ENCODE measurements around the gene SKI. TPM values are rescaled to one million over a fixed set of nuclear protein-coding genes. Genes with fewer than 3 reads are reported as not detected.

The SKI gene
- total RNA-seq, 6 experiments from 2014 or later, result 23.7 to 84.8 (median 31.4) TPM

DNA sequence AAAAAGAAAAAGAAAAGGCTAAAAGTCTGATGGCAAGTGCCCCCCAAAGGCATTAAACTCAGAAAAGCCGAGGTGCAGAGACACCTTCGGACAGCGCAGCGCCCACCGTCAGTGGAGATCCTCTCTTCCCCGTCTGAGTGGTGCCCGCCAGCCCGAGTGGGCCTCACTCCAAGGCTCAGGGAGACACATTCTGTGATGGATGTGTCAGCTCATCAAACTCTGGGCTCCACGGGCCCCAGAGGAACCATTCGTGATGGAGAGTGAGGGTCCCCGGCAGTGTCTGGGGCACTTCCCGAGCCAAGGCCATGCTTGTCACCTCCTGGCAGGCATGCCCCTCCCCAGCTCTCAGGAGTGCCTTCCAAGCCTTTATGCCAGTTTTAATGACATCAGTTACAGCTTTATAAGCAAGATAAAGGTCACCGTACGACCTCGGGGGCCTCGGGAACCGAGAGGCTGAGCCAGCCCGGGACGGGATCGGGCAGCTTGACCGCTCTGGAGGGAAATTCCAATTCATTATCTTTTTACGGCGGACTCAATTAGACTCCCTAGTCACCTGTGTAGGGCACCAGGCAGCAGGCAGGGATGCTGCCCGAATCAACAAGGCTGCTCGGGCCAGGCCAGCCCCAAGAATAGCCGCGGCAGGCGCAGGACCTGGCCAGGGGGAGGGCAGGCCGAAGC is 113.7 kb downstream of the SKI start:
- WGBS (ENCODE audit: insufficient coverage, low coverage, low lambda C conversion rate, missing lambda C conversion rate), result 87% methylated on average over 21 of the region's 29 CpGs
- Histone ChIP-seq H3K4me1 (no peaks in the 10 kb centered on the region), H3K27ac (no peak overlapping the region), H3K27me3 (no peaks in the 10 kb centered on the region), H3K36me3 (no peaks in the 10 kb centered on the region), H3K9me3 (no peaks in the 10 kb centered on the region), H3K4me3 (no peak overlapping the region)
- TF ChIP-seq POLR2A (IDR thresholded peaks at IDR 0.05) (no peak), CTCF (IDR thresholded peaks at IDR 0.05) (no peak)
- peak in 1 of 3 donors; percentile 39 for DNase-seq
- intact Hi-C loops (cut with DNase I), result no loop called here
- no peak for ATAC-seq

DNA sequence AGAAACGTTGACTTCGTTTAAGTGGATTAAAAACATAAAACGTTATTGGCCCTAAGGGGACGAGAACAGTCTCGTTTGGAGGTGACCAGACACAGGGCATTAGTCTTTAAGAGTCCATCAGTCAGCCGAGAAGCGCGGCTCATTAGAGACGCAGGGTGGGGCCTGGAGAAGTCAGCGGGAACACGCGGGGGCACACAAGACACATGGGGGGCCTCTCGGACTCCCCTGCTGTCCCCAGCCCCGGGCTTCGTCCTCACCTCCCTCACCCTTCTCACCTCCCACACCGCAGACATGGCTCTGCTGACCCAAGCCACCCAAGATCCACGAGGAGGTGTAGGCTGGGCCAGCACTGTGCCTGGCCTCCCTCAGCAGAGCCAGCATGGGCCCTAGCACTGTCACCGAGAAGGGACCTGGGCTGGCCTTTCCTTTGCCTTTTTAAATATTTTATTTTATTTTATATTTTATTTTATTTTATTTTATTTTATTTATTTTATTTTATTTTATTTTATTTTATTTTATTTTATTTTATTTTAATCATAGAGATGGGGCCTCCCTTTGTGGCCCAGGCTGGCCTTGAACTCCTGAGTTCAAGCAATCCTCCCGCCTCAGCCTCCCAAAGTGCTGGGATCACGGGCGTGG is 114.4 kb downstream of the SKI start:
- no peaks in the 10 kb centered on the region for H3K9me3 ChIP-seq
- TF ChIP-seq CTCF (IDR thresholded peaks at IDR 0.05) (no peak), POLR2A (IDR thresholded peaks at IDR 0.05) (no peak)
- no peak overlapping the region for H3K4me3 ChIP-seq
- DNase-seq, result no peak
- H3K27ac ChIP-seq, result no peak overlapping the region
- no peaks in the 10 kb centered on the region for H3K4me1 ChIP-seq
- intact Hi-C loops (cut with DNase I), result no loop called here
- WGBS (ENCODE audit: insufficient coverage, low coverage, low lambda C conversion rate, missing lambda C conversion rate), result 78% methylated on average over 13 of the region's 21 CpGs
- H3K36me3 ChIP-seq, result no peaks in the 10 kb centered on the region
- ATAC-seq, result no peak
- no peaks in the 10 kb centered on the region for H3K27me3 ChIP-seq

DNA sequence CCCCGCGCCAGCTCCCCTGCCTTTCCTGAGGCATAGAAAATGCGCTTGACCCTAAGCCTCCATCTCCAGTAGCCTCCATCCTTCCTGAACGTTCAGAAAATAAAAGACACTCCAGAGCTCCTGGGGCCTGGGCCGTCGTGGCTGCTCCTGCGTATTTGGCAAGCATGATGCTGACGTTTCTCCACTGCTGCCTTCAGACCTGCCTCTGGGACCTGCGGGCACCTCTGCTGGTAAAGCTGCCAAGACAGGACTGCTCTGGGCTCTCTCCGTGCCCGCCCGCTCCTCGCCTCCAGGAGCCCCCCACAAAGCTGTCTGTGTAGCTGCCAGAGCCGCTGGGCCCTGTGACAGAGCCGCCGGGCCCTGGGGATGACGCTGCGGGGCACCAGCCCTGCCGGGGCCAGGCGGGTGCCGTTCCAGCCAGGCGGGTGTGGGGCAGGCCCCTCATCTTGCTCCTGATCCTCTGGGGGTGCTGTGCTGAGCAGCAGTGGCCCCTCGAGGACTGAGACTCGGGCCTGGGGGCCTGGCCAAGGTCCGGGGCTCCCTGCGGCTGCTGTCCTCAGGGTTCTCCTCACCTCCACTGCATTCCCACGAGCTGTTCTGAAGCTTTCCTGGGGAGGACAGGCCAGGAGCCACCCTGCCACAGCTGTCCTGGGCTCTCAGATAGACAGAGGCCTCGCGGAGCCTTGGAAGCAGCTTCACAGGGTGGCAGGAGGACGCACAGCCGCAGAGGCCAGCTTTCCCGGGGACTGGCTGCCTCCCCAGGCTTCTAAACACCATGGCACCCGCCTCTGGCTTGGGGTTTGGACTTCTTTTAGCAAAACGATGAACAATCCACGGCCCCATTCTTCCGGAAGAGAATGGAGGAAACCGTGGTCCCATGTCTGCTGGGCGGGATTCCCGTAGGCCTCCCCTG is 115.2 kb downstream of the SKI start:
- DNase-seq, result peak in 1 of 3 donors; percentile 41
- Histone ChIP-seq H3K4me1 (no peaks in the 10 kb centered on the region), H3K4me3 (no peak overlapping the region), H3K27ac (no peak overlapping the region), H3K9me3 (no peaks in the 10 kb centered on the region), H3K36me3 (no peaks in the 10 kb centered on the region), H3K27me3 (no peaks in the 10 kb centered on the region)
- WGBS (ENCODE audit: insufficient coverage, low coverage, low lambda C conversion rate, missing lambda C conversion rate), result 82% methylated on average over 6 of the region's 39 CpGs
- intact Hi-C loops (cut with DNase I), result no loop called here
- ATAC-seq, result no peak
- TF ChIP-seq CTCF (IDR thresholded peaks at IDR 0.05), result no peak
- TF ChIP-seq POLR2A (IDR thresholded peaks at IDR 0.05), result no peak

DNA sequence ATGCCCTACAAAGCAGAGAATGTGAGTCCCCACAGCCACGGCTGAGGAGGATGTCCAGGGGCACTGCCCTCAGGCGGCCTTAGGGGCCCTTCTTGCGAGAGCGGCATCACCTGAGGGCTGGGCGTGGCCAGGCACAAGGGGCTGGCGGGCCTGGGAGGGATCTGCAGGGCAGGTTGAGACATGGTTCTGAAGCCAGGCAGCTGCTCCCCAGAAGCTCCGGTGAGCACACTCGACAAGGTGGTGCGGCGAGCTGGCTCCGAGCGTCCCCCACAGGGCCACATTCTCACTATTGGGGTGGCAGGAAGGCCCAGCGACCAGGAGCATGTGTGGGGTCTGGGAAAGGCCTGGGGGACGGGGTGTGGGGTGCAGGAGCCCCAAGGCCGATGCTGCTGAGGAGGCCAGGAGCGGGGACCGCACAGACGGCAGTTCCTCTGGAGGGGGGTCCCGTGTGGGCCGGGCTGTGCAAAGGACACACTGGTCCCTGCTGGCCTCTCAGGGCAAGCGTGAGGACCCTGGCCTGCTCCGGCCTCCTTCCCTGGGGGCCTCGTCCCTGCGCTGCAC is 116.1 kb downstream of the SKI start:
- ATAC-seq, result no peak
- H3K9me3 ChIP-seq, result no peaks in the 10 kb centered on the region
- H3K4me3 ChIP-seq, result no peak overlapping the region
- H3K36me3 ChIP-seq, result no peaks in the 10 kb centered on the region
- H3K4me1 ChIP-seq, result no peaks in the 10 kb centered on the region
- H3K27ac ChIP-seq, result no peak overlapping the region
- WGBS (ENCODE audit: insufficient coverage, low coverage, low lambda C conversion rate, missing lambda C conversion rate), result no CpG with 5 or more reads among the region's 24 CpGs
- intact Hi-C loops (cut with DNase I), result no loop called here
- H3K27me3 ChIP-seq, result no peaks in the 10 kb centered on the region
- peak in 2 of 3 donors; percentile 15 to 42 for DNase-seq
- TF ChIP-seq POLR2A (IDR thresholded peaks at IDR 0.05) (no peak), CTCF (IDR thresholded peaks at IDR 0.05) (no peak)
